ENCODE data around the gene SLC26A2. TPM values are rescaled to one million over a fixed set of nuclear protein-coding genes. Genes with fewer than 3 reads are reported as not detected.

SLC26A2 gene
- total and polyA plus RNA-seq, 2 experiments from 2014 or later: 3.5 to 11.5 TPM

GRCh38 chr5:149956685-149957084, 3.9 kb upstream of the SLC26A2 start (continued):
- TF ChIP-seq, protein P1, sequence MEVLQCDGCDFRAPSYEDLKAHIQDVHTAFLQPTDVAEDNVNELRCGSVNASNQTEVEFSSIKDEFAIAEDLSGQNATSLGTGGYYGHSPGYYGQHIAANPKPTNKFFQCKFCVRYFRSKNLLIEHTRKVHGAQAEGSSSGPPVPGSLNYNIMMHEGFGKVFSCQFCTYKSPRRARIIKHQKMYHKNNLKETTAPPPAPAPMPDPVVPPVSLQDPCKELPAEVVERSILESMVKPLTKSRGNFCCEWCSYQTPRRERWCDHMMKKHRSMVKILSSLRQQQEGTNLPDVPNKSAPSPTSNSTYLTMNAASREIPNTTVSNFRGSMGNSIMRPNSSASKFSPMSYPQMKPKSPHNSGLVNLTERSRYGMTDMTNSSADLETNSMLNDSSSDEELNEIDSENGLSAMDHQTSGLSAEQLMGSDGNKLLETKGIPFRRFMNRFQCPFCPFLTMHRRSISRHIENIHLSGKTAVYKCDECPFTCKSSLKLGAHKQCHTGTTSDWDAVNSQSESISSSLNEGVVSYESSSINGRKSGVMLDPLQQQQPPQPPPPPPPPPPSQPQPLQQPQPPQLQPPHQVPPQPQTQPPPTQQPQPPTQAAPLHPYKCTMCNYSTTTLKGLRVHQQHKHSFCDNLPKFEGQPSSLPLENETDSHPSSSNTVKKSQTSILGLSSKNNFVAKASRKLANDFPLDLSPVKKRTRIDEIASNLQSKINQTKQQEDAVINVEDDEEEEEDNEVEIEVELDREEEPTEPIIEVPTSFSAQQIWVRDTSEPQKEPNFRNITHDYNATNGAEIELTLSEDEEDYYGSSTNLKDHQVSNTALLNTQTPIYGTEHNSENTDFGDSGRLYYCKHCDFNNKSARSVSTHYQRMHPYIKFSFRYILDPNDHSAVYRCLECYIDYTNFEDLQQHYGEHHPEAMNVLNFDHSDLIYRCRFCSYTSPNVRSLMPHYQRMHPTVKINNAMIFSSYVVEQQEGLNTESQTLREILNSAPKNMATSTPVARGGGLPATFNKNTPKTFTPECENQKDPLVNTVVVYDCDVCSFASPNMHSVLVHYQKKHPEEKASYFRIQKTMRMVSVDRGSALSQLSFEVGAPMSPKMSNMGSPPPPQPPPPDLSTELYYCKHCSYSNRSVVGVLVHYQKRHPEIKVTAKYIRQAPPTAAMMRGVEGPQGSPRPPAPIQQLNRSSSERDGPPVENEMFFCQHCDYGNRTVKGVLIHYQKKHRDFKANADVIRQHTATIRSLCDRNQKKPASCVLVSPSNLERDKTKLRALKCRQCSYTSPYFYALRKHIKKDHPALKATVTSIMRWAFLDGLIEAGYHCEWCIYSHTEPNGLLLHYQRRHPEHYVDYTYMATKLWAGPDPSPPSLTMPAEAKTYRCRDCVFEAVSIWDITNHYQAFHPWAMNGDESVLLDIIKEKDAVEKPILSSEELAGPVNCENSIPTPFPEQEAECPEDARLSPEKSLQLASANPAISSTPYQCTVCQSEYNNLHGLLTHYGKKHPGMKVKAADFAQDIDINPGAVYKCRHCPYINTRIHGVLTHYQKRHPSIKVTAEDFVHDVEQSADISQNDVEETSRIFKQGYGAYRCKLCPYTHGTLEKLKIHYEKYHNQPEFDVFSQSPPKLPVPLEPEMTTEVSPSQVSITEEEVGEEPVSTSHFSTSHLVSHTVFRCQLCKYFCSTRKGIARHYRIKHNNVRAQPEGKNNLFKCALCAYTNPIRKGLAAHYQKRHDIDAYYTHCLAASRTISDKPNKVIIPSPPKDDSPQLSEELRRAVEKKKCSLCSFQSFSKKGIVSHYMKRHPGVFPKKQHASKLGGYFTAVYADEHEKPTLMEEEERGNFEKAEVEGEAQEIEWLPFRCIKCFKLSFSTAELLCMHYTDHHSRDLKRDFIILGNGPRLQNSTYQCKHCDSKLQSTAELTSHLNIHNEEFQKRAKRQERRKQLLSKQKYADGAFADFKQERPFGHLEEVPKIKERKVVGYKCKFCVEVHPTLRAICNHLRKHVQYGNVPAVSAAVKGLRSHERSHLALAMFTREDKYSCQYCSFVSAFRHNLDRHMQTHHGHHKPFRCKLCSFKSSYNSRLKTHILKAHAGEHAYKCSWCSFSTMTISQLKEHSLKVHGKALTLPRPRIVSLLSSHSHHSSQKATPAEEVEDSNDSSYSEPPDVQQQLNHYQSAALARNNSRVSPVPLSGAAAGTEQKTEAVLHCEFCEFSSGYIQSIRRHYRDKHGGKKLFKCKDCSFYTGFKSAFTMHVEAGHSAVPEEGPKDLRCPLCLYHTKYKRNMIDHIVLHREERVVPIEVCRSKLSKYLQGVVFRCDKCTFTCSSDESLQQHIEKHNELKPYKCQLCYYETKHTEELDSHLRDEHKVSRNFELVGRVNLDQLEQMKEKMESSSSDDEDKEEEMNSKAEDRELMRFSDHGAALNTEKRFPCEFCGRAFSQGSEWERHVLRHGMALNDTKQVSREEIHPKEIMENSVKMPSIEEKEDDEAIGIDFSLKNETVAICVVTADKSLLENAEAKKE (CRISPR knock-in tag; IDR thresholded peaks at IDR 0.05): no peak
- no peak for TF ChIP-seq ZNF114 (CRISPR knock-in tag; IDR thresholded peaks at IDR 0.05)
- no peak for TF ChIP-seq ETS1 (IDR thresholded peaks at IDR 0.05)
- no peak for TF ChIP-seq ZNF331 (CRISPR knock-in tag; IDR thresholded peaks at IDR 0.05; ENCODE audit: low read depth)
- no peak for TF ChIP-seq CTCF (conservative IDR thresholded peaks at IDR 0.05; ENCODE audit: low read depth in 2 of 2)

- Histone ChIP-seq H3K27ac (ENCODE audit: low read depth) (no peak overlapping the region), H3K9me2 (ENCODE audit: insufficient read depth) (no peaks in the 10 kb centered on the region), H3K36me3 (ENCODE audit: insufficient read depth) (no peaks in the 10 kb centered on the region), H3K4me2 (no peak overlapping the region), H4K20me1 (replicated peaks; ENCODE audit: insufficient read depth) (no peaks in the 10 kb centered on the region; the same call in 1 of the 2 replicates), H3F3A (replicated peaks; ENCODE audit: low read depth) (peaks cover 8% of the 10 kb centered on the region; the same call in 1 of the 2 replicates), H2AFZ (peak overlapping the region; percentile 63; the same call in 1 of the 2 replicates), H3K4me3 (no peak overlapping the region), H3K79me2 (replicated peaks; ENCODE audit: insufficient read depth) (no peaks in the 10 kb centered on the region), H3K4me1 (ENCODE audit: insufficient read depth) (peaks cover 10% of the 10 kb centered on the region; the same call in 1 of the 2 replicates), H3K27me3 (ENCODE audit: insufficient read depth) (peaks cover 11% of the 10 kb centered on the region)
- no peaks in the 10 kb centered on the region; the same call in 2 of the 3 replicates for H3K9me3 Mint-ChIP-seq
- H3K27ac Mint-ChIP-seq: no peak overlapping the region
- H3K36me3 Mint-ChIP-seq (ENCODE audit: low read depth): no peaks in the 10 kb centered on the region
- ATAC-seq: no peak
- peaks cover 8% of the 10 kb centered on the region for H3K27me3 Mint-ChIP-seq (ENCODE audit: insufficient read depth, low read depth, poor library complexity)
- H3K4me3 Mint-ChIP-seq: no peak overlapping the region
- no peak for DNase-seq (ENCODE audit: low spot score)
- peaks cover 16% of the 10 kb centered on the region for H3K4me1 Mint-ChIP-seq
- TF ChIP-seq ETS1 (IDR thresholded peaks at IDR 0.05) (no peak), STAT1 (IDR thresholded peaks at IDR 0.05; ENCODE audit: unreplicated experiment) (no peak), JUNB (IDR thresholded peaks at IDR 0.05; ENCODE audit: unreplicated experiment) (no peak), CREB1 (CRISPR knock-in tag; IDR thresholded peaks at IDR 0.05; ENCODE audit: low read depth) (no peak), EZH2phosphoT487 (IDR thresholded peaks at IDR 0.05; ENCODE audit: unreplicated experiment) (no peak), ZNF331 (CRISPR knock-in tag; IDR thresholded peaks at IDR 0.05; ENCODE audit: low read depth) (no peak), ZNF114 (CRISPR knock-in tag; IDR thresholded peaks at IDR 0.05) (no peak), EZH2 (IDR thresholded peaks at IDR 0.05; ENCODE audit: low read depth, unreplicated experiment) (no peak)
- TF ChIP-seq, protein P2, sequence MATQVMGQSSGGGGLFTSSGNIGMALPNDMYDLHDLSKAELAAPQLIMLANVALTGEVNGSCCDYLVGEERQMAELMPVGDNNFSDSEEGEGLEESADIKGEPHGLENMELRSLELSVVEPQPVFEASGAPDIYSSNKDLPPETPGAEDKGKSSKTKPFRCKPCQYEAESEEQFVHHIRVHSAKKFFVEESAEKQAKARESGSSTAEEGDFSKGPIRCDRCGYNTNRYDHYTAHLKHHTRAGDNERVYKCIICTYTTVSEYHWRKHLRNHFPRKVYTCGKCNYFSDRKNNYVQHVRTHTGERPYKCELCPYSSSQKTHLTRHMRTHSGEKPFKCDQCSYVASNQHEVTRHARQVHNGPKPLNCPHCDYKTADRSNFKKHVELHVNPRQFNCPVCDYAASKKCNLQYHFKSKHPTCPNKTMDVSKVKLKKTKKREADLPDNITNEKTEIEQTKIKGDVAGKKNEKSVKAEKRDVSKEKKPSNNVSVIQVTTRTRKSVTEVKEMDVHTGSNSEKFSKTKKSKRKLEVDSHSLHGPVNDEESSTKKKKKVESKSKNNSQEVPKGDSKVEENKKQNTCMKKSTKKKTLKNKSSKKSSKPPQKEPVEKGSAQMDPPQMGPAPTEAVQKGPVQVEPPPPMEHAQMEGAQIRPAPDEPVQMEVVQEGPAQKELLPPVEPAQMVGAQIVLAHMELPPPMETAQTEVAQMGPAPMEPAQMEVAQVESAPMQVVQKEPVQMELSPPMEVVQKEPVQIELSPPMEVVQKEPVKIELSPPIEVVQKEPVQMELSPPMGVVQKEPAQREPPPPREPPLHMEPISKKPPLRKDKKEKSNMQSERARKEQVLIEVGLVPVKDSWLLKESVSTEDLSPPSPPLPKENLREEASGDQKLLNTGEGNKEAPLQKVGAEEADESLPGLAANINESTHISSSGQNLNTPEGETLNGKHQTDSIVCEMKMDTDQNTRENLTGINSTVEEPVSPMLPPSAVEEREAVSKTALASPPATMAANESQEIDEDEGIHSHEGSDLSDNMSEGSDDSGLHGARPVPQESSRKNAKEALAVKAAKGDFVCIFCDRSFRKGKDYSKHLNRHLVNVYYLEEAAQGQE (IDR thresholded peaks at IDR 0.05; ENCODE audit: unreplicated experiment): no peak
These were observed 2.7 kb upstream of the SLC26A2 start for GRCh38 chr5:149957855-149958254.

Data from GM23338 (cell line).